Naive thymus-derived CD4-positive, alpha-beta T cell (primary cell): ENCODE data around the gene NT5E. TPM values are rescaled to one million over a fixed set of nuclear protein-coding genes. Genes with fewer than 3 reads are reported as not detected.

Experiments
- ATAC-seq: fragments of 150-1000 bp; cut with Tn5 transposase; 2 replicates; pipeline ENCODE4 v1.10.0; 2021; ENCODE audit warnings: mild to moderate bottlenecking, moderate library complexity
- CTCF ChIA-PET: fragments of 350-600 bp; sonication (Branson Sonifier 250); formaldehyde crosslinking; loops from one replicate; lab custom pipeline; 2021; ENCODE audit warnings: antibody characterized with exemption; lab: Charles Lee
- POLR2A ChIA-PET: fragments of 350-600 bp; sonication (Branson Sonifier 250); formaldehyde crosslinking; loops from one replicate; lab custom pipeline; 2021; ENCODE audit warnings: antibody characterized with exemption, inconsistent platforms; lab: Charles Lee
- DNase-seq, 9 donors: peaks; one replicate each; pipeline versions ENCODE4 v3.0.0 to v3.0.0-alpha.2; 2020 to 2022; ENCODE audit warnings: mixed read lengths in 1 of 9
- H3K27ac ChIP-seq: one replicate; pipeline ENCODE4 v1.7.0; 2013; ENCODE audit warnings: mild to moderate bottlenecking, low read depth, low read length, moderate library complexity
- H3K27me3 ChIP-seq, 2 donors: one replicate each; pipeline ENCODE4 v1.7.0; 2013; ENCODE audit warnings: low read length in 2 of 2, mild to moderate bottlenecking in 2 of 2, moderate library complexity in 2 of 2; ENCODE audit not compliant: control insufficient read depth in 2 of 2, insufficient read depth in 2 of 2
- H3K36me3 ChIP-seq, 3 experiments: 1 replicate in 2 of 3; 2 replicates in 1 of 3; pipeline ENCODE4 v1.7.0; 2013; ENCODE audit warnings: low read length in 3 of 3, mild to moderate bottlenecking in 3 of 3, moderate library complexity in 1 of 3; ENCODE audit not compliant: insufficient read depth in 3 of 3, control insufficient read depth in 2 of 3
- H3K4me1 ChIP-seq, 2 donors: one replicate each; pipeline ENCODE4 v1.7.0; 2013; ENCODE audit warnings: low read length in 2 of 2, mild to moderate bottlenecking in 2 of 2, moderate library complexity in 1 of 2; ENCODE audit not compliant: control insufficient read depth in 2 of 2, insufficient read depth in 2 of 2
- H3K4me3 ChIP-seq: 2 replicates; pipeline ENCODE4 v1.7.0; 2013; ENCODE audit warnings: mild to moderate bottlenecking, low read length
- H3K9me3 ChIP-seq, 3 experiments: 1 replicate in 2 of 3; 2 replicates in 1 of 3; pipeline ENCODE4 v1.7.0; 2013; ENCODE audit warnings: low read length in 3 of 3; ENCODE audit not compliant: control insufficient read depth in 2 of 3
- H3K27ac Mint-ChIP-seq, 9 donors: one replicate each; pipeline ENCODE4 v1.8.0; 2020 to 2022; ENCODE audit warnings: mixed read lengths in 9 of 9, mild to moderate bottlenecking in 8 of 9, moderate library complexity in 5 of 9, inconsistent platforms in 2 of 9
- H3K27me3 Mint-ChIP-seq, 5 donors: one replicate each; pipeline ENCODE4 v1.8.0; 2021 to 2022; ENCODE audit warnings: mixed read lengths in 5 of 5, mild to moderate bottlenecking in 1 of 5
- H3K36me3 Mint-ChIP-seq, 5 donors: one replicate each; pipeline ENCODE4 v1.8.0; 2020 to 2022; ENCODE audit warnings: mixed read lengths in 5 of 5, mild to moderate bottlenecking in 3 of 5, inconsistent platforms in 1 of 5
- H3K4me1 Mint-ChIP-seq, 7 donors: one replicate each; pipeline ENCODE4 v1.8.0; 2020 to 2022; ENCODE audit warnings: mixed read lengths in 7 of 7, mild to moderate bottlenecking in 3 of 7, inconsistent platforms in 1 of 7
- H3K4me3 Mint-ChIP-seq, 10 donors: one replicate each; pipeline ENCODE4 v1.8.0; 2020 to 2022; ENCODE audit warnings: mild to moderate bottlenecking in 10 of 10, mixed read lengths in 10 of 10, moderate library complexity in 6 of 10, inconsistent platforms in 2 of 10
- H3K9me3 Mint-ChIP-seq, 11 donors: one replicate each; pipeline ENCODE4 v1.8.0; 2020 to 2022; ENCODE audit warnings: mixed read lengths in 11 of 11, mild to moderate bottlenecking in 4 of 11, inconsistent platforms in 1 of 11, moderate library complexity in 1 of 11
- intact Hi-C, 2 donors: fragments of 100-400 bp; cut with micrococcal nuclease; formaldehyde crosslinking; loops; one replicate each; pipeline ENCODE4 v1.15.1; 2023
- polyA plus RNA-seq, 2 donors: library from polyadenylated mRNA; unstranded; fragments of 300-500 nt; fragmentation: Illumina TruSeq; gene quantifications; one replicate each; pipeline ENCODE4 v1.2.3, GENCODE V29; 2021
- total RNA-seq, 6 experiments: library from RNA in 5 of 6; stranded (reverse) in 5 of 6; gene quantifications; 1 replicate in 5 of 6; 2 replicates in 1 of 6; pipeline ENCODE4 v1.2.3 and lab custom pipeline; 2021 to 2026

NT5E gene
- total and polyA plus RNA-seq, 7 experiments from 2014 or later: 1.5 to 29.3 (median 3.7) TPM

DNA sequence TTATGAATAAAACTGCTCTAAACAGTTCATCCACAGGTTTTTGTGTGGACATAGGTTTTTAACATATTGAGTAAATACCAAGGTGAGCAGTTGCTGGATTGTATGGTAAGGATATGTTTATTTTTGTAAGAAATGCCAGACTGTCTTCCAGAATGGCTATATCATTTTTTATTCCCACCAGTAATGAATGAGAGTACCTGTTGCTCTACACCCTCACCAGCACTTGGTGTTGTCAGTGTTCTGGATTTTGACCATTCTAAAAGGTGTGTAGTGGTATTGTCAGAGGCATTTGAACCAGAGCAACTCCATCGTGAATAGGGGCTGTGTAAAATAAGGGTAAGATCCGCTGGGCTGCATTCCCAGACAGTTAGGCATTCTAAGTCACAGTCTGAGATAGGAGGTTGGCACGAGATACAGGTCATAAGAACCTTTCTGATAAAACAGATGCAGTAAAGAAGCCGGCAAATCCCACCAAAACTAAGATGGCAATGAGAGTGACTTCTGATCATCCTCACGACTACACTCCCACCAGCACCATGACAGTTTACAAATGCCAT, 12.9 kb upstream of the NT5E start:
- ATAC-seq: no peak
- Histone ChIP-seq H3K36me3 (no peaks in the 10 kb centered on the region), H3K27ac (no peak overlapping the region), H3K27me3 (no peaks in the 10 kb centered on the region), H3K4me1 (no peaks in the 10 kb centered on the region), H3K9me3 (no peaks in the 10 kb centered on the region), H3K4me3 (no peak overlapping the region)
- POLR2A ChIA-PET: no interaction called here
- CTCF ChIA-PET: no interaction called here
- peaks cover 0 to 7% (median 0%) of the 10 kb centered on the region in 5 donors for H3K36me3 Mint-ChIP-seq
- H3K27ac Mint-ChIP-seq: no peak overlapping the region
- intact Hi-C loops: no loop called here
- H3K4me3 Mint-ChIP-seq: no peak overlapping the region
- no peak for DNase-seq
- peaks cover 0 to 9% (median 0%) of the 10 kb centered on the region in 5 donors for H3K27me3 Mint-ChIP-seq
- peaks cover 0 to 34% (median 8%) of the 10 kb centered on the region in 11 donors for H3K9me3 Mint-ChIP-seq
- peaks cover 0 to 4% (median 0%) of the 10 kb centered on the region in 7 donors for H3K4me1 Mint-ChIP-seq

DNA sequence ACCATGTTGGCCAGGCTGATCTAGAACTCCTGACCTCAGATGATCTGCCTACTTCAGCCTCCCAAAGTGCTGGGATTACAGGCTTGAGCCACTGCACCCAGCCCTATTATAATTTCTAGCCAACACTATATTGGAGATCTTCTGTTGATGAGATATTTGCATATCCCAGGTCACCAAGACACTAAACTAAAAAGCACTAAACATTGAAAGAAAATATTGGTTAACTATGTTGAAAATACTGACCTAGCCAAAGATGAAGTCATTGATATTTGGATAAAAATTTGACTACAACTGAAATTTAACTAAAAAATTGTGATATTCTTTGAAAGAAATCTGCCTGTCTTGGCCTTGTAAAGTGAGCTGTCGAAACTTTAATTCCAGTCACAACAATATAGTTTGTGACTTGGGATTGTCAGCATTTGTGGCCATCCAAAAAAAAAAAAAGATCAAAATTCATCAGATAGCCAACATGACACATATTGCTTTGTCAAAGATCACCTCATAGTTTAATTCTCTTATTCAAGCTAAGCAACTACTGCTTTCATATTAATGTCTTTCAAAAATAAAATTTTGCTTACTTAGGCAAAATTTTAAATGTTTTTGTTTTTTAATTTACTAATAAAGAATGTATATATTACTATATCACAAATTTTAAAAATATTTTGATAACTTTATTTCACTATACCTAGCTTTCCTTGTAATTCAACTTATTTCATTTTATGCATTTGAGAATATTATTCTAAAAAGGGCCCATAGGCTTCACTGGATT, 6.3 kb upstream of the NT5E start:
- intact Hi-C loops: no loop called here
- Mint-ChIP-seq H3K27ac (no peak overlapping the region), H3K4me3 (no peak overlapping the region), H3K9me3 (peaks cover 0 to 39% (median 9%) of the 10 kb centered on the region in 11 donors), H3K36me3 (peaks cover 0 to 18% (median 0%) of the 10 kb centered on the region in 5 donors), H3K27me3 (peaks cover 8 to 31% (median 23%) of the 10 kb centered on the region in 5 donors), H3K4me1 (peaks cover 0 to 11% (median 0%) of the 10 kb centered on the region in 7 donors)
- no peak overlapping the region for H3K27ac ChIP-seq
- H3K4me3 ChIP-seq: no peak overlapping the region
- ChIA-PET CTCF (interaction anchor here (0.6 kb wide), 1 partner anchor 1499 kb away, joined by 5 read pairs; no protein-coding TSS in a partner anchor), POLR2A (no interaction called here)
- no peaks in the 10 kb centered on the region for H3K27me3 ChIP-seq
- ATAC-seq (no peak), DNase-seq (no peak)
- no peaks in the 10 kb centered on the region for H3K9me3 ChIP-seq
- no peaks in the 10 kb centered on the region for H3K4me1 ChIP-seq
- no peaks in the 10 kb centered on the region for H3K36me3 ChIP-seq

DNA sequence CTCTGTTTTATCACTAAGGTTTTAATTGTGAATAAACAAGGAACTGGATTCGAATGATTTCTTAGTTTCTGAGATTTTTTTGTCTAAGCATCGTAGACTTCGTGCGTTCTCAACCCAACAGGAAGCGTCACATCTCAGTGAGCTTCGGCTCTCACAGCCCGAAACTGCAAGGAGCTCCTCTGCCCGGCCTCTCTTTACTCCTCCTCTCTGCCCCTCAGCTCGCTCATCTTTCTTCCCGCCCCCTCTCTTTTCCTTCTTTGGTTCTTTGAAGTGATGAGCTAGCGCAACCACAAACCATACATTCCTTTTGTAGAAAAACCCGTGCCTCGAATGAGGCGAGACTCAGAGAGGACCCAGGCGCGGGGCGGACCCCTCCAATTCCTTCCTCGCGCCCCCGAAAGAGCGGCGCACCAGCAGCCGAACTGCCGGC, 480 bp upstream of the NT5E start:
- H3K4me3 ChIP-seq: peak overlapping the region; percentile 50

DNA sequence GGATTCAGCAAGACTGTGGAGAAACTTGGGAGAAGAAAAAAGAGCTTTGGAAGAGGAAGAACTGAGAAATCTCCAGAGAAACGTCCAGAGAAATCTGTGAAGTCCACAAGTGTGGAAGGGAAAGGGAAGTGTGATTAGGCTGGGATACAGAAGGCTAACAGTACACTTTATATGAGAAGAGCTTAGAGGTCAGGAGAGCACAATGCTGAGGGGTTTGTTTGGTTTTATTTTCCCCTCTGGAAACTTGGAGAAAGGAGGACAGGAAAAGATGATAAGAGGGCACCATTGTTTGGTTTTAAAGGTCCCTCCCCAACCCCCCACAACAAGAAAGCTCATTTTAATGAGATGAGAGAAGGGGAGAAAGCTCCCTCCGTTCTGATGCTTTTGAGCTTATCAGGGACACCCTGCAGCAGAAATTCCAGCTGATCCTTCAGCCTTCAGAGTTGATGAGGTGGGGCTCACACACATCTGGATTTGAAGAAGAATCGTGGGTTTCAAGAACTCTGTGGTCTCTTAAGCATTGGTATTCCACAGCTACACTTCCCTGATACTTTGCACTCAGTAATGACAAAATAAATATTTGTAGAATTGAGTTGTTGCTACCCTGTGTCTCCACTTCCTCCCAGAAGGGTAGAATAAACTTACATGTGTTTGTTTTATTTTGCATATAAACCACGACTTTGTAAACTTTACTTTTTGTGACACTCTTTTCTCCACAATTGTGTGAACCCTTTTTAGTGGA, 1.9 kb downstream of the NT5E start:
- Histone ChIP-seq H3K9me3 (no peaks in the 10 kb centered on the region), H3K4me3 (no peak overlapping the region), H3K36me3 (no peaks in the 10 kb centered on the region), H3K4me1 (peaks cover 0 to 9% of the 10 kb centered on the region in 2 donors), H3K27ac (no peak overlapping the region), H3K27me3 (peaks cover 0 to 15% of the 10 kb centered on the region in 2 donors)
- Mint-ChIP-seq H3K27ac (peak overlapping the region in 2 of 9 donors; percentile 51 to 95), H3K27me3 (peaks cover 30 to 79% (median 65%) of the 10 kb centered on the region in 5 donors), H3K36me3 (peaks cover 0 to 34% (median 0%) of the 10 kb centered on the region in 5 donors), H3K9me3 (no peaks in the 10 kb centered on the region), H3K4me3 (peak overlapping the region; percentile 46 to 98 (median 88)), H3K4me1 (peaks cover 20 to 80% (median 50%) of the 10 kb centered on the region in 7 donors)
- no peak for DNase-seq
- POLR2A ChIA-PET: interaction anchor here (1.0 to 1.1 kb wide), 2 partner anchors 9 to 227 kb away, joined by 4 read pairs; no protein-coding TSS in a partner anchor
- intact Hi-C loops: loop anchor here in 1 of 2 donors (5.0 kb wide), 1 partner anchor 191 kb away; the partner anchor contains the start of gene SYNCRIP
- no peak for ATAC-seq
- CTCF ChIA-PET: no interaction called here

More for the DNA sequence above, 480 bp upstream of the NT5E start:
- H3K4me1 ChIP-seq: peaks cover 0 to 9% of the 10 kb centered on the region in 2 donors
- DNase-seq: peak in 6 of 9 donors; percentile 9 to 65 (median 39)
- ATAC-seq: peak; percentile 36
- intact Hi-C loops: loop anchor here in 1 of 2 donors (2.0 kb wide), 1 partner anchor 33 kb away; no protein-coding TSS in a partner anchor
- H3K27me3 ChIP-seq: peaks cover 0 to 15% of the 10 kb centered on the region in 2 donors
- no peaks in the 10 kb centered on the region for H3K36me3 ChIP-seq
- CTCF ChIA-PET: no interaction called here
- POLR2A ChIA-PET: interaction anchor here (1.0 to 1.7 kb wide), 2 partner anchors 10 to 13 kb away, joined by 3 to 8 read pairs; no protein-coding TSS in a partner anchor
- no peak overlapping the region for H3K27ac ChIP-seq
- H3K4me3 Mint-ChIP-seq: peak overlapping the region; percentile 79 to 97 (median 84)
- peaks cover 30 to 74% (median 65%) of the 10 kb centered on the region in 5 donors for H3K27me3 Mint-ChIP-seq
- peak overlapping the region in 6 of 9 donors; percentile 5 to 85 (median 58) for H3K27ac Mint-ChIP-seq
- no peaks in the 10 kb centered on the region for H3K9me3 ChIP-seq
- H3K9me3 Mint-ChIP-seq: no peaks in the 10 kb centered on the region
- peaks cover 18 to 62% (median 46%) of the 10 kb centered on the region in 7 donors for H3K4me1 Mint-ChIP-seq
- peaks cover 0 to 24% (median 0%) of the 10 kb centered on the region in 5 donors for H3K36me3 Mint-ChIP-seq

DNA sequence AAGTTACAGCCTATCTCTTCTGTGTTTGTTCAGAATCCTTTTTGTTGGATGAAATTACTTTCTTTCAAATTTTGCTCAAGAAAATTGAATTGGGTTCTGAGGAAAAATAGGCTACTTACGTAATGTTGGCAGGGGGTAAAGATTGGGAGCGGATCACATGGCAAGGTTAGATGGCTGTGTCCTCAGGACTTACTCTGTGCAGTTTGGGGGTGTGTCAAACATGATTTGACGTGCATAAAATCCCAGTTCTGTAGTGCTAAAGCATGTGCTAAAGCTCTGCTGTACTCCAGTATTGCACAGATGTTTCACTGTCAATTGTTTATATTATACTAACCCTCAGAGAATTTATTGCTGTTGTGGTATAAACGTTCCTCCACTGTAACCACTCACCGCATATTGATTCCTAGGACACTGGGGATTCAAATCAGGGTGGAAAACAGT, 2.6 kb downstream of the NT5E start:
- Mint-ChIP-seq H3K4me3 (peak overlapping the region in 6 of 10 donors; percentile 2 to 98 (median 95)), H3K9me3 (no peaks in the 10 kb centered on the region), H3K4me1 (peaks cover 20 to 87% (median 54%) of the 10 kb centered on the region in 7 donors), H3K27ac (peak overlapping the region in 2 of 9 donors; percentile 24 to 56), H3K27me3 (peaks cover 29 to 85% (median 69%) of the 10 kb centered on the region in 5 donors), H3K36me3 (peaks cover 0 to 36% (median 0%) of the 10 kb centered on the region in 5 donors)
- peaks cover 0 to 9% of the 10 kb centered on the region in 2 donors for H3K4me1 ChIP-seq
- ChIA-PET POLR2A (interaction anchor here (1.1 kb wide), 1 partner anchor 8 kb away, joined by 4 read pairs; no protein-coding TSS in a partner anchor), CTCF (no interaction called here)
- peaks cover 0 to 15% of the 10 kb centered on the region in 2 donors for H3K27me3 ChIP-seq
- intact Hi-C loops: loop anchor here in 1 of 2 donors (5.0 kb wide), 1 partner anchor 190 kb away; the partner anchor contains the start of gene SYNCRIP
- no peaks in the 10 kb centered on the region for H3K36me3 ChIP-seq
- H3K27ac ChIP-seq: no peak overlapping the region
- DNase-seq: no peak
- H3K9me3 ChIP-seq: no peaks in the 10 kb centered on the region
- ATAC-seq: no peak
- H3K4me3 ChIP-seq: no peak overlapping the region

DNA sequence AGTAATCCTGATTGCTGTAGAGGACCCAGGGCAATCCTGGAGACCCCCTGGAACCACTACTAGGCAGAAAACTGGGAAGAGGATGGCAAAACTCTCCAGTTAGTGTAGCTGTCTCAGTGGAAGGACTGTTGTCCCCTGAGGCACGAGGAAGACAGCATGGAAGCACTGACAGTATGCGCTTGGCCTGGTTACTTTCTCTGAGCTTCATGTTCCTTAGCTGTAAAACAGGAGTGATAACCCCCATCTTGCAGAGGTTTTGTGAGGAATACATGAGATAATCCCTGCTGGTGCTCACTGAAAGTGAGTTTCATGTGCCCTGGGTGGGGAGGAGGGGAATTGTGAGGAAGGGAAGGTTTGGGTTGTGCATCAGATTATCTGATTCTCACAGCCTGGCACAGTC, 3.2 kb downstream of the NT5E start:
- Mint-ChIP-seq H3K4me1 (peaks cover 20 to 87% (median 57%) of the 10 kb centered on the region in 7 donors), H3K4me3 (peak overlapping the region in 6 of 10 donors; percentile 24 to 97 (median 65)), H3K27ac (peak overlapping the region in 1 of 9 donors; percentile 56), H3K27me3 (peaks cover 23 to 81% (median 63%) of the 10 kb centered on the region in 5 donors), H3K36me3 (peaks cover 0 to 34% (median 0%) of the 10 kb centered on the region in 5 donors), H3K9me3 (no peaks in the 10 kb centered on the region)
- Histone ChIP-seq H3K27ac (no peak overlapping the region), H3K9me3 (no peaks in the 10 kb centered on the region), H3K4me3 (no peak overlapping the region), H3K4me1 (peaks cover 0 to 9% of the 10 kb centered on the region in 2 donors), H3K27me3 (peaks cover 0 to 15% of the 10 kb centered on the region in 2 donors), H3K36me3 (no peaks in the 10 kb centered on the region)
- ATAC-seq (no peak), DNase-seq (no peak)
- intact Hi-C loops: loop anchor here in 1 of 2 donors (5.0 kb wide), 1 partner anchor 189 kb away; the partner anchor contains the start of gene SYNCRIP
- ChIA-PET CTCF (no interaction called here), POLR2A (no interaction called here)
